ENCODE measurements around the gene PRDM2. TPM values are rescaled to one million over a fixed set of nuclear protein-coding genes. Genes with fewer than 3 reads are reported as not detected.

Gene PRDM2
- total RNA-seq, 1 donor from 2014 or later = 50.6 TPM

DNA sequence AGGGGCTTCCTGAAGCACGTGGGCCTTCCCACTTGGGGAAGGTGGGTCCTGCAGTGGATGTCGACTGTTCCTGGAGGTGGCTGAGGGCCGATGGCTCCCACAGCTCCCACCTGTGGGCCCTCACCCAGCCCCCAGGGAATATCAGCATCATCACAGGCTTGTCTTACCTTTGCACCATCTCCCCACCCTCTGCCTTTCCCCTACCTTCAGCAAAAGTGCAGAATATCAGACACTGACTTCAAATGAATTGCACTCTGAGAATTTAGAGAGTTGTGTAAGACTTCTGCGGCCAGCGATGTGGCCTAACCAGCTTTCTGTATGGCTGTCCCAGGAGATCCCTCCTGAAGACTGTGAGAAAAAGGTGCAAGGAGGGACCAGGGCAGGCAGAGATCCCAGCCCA, 105.4 kb downstream of the PRDM2 start:
- Histone ChIP-seq H3K27ac (no peak overlapping the region), H3K4me3 (no peak overlapping the region), H3K9me3 (no peaks in the 10 kb centered on the region), H3K36me3 (no peaks in the 10 kb centered on the region), H3K27me3 (ENCODE audit: low read depth) (no peaks in the 10 kb centered on the region), H3K4me1 (peaks cover 8% of the 10 kb centered on the region)
- ATAC-seq = no peak
- no peak for DNase-seq
- TF ChIP-seq, protein P1, sequence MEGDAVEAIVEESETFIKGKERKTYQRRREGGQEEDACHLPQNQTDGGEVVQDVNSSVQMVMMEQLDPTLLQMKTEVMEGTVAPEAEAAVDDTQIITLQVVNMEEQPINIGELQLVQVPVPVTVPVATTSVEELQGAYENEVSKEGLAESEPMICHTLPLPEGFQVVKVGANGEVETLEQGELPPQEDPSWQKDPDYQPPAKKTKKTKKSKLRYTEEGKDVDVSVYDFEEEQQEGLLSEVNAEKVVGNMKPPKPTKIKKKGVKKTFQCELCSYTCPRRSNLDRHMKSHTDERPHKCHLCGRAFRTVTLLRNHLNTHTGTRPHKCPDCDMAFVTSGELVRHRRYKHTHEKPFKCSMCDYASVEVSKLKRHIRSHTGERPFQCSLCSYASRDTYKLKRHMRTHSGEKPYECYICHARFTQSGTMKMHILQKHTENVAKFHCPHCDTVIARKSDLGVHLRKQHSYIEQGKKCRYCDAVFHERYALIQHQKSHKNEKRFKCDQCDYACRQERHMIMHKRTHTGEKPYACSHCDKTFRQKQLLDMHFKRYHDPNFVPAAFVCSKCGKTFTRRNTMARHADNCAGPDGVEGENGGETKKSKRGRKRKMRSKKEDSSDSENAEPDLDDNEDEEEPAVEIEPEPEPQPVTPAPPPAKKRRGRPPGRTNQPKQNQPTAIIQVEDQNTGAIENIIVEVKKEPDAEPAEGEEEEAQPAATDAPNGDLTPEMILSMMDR (IDR thresholded peaks at IDR 0.05) = no peak
- intact Hi-C loops (cut with DNase I) = no loop called here

DNA sequence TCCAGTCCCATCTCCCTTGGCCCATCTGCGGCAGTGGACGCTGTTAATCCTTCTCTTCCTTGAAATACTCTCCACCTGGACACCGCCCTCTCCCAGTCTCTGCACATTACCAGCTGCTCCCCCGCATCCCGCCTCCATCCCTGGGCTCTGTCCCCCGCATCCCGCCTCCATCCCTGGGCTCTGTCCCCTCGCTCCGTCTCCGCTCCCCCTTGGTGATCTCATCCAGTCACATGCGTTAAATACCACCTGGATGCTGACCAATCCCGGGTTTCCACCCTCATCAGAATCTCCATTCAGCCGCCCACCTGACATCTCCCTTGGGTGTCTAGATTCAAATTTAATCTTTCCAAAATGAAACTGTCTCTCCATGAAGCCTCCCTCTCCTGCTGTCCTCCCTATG, 106.1 kb downstream of the PRDM2 start:
- Histone ChIP-seq H3K27me3 (ENCODE audit: low read depth) (no peaks in the 10 kb centered on the region), H3K9me3 (no peaks in the 10 kb centered on the region), H3K27ac (no peak overlapping the region), H3K4me3 (no peak overlapping the region), H3K4me1 (peaks cover 4% of the 10 kb centered on the region), H3K36me3 (no peaks in the 10 kb centered on the region)
- DNase-seq (no peak), ATAC-seq (no peak)
- intact Hi-C loops (cut with DNase I) = no loop called here
- TF ChIP-seq, protein P1 (IDR thresholded peaks at IDR 0.05) = no peak

GRCh38 chr1:13807209-13807608, 107.2 kb downstream of the PRDM2 start:
- TF ChIP-seq, protein P1 (IDR thresholded peaks at IDR 0.05) = peak; percentile 20
- ATAC-seq (no peak), DNase-seq (no peak)
- no peak overlapping the region for H3K27ac ChIP-seq
- H3K27me3 ChIP-seq (ENCODE audit: low read depth) = no peaks in the 10 kb centered on the region
- no peaks in the 10 kb centered on the region for H3K9me3 ChIP-seq
- no peaks in the 10 kb centered on the region for H3K36me3 ChIP-seq
- no peaks in the 10 kb centered on the region for H3K4me1 ChIP-seq
- intact Hi-C loops (cut with DNase I) = no loop called here
- no peak overlapping the region for H3K4me3 ChIP-seq

- ATAC-seq = no peak
- no peaks in the 10 kb centered on the region for H3K27me3 ChIP-seq (ENCODE audit: low read depth)
- TF ChIP-seq, protein P1 (IDR thresholded peaks at IDR 0.05) = no peak
- H3K27ac ChIP-seq = no peak overlapping the region
- intact Hi-C loops (cut with DNase I) = no loop called here
- no peak for DNase-seq
- no peaks in the 10 kb centered on the region for H3K9me3 ChIP-seq
- no peaks in the 10 kb centered on the region for H3K4me1 ChIP-seq
- H3K36me3 ChIP-seq = no peaks in the 10 kb centered on the region
- H3K4me3 ChIP-seq = no peak overlapping the region
Observed at GRCh38 chr1:13808729-13809131, 108.7 kb downstream of the PRDM2 start.

DNA sequence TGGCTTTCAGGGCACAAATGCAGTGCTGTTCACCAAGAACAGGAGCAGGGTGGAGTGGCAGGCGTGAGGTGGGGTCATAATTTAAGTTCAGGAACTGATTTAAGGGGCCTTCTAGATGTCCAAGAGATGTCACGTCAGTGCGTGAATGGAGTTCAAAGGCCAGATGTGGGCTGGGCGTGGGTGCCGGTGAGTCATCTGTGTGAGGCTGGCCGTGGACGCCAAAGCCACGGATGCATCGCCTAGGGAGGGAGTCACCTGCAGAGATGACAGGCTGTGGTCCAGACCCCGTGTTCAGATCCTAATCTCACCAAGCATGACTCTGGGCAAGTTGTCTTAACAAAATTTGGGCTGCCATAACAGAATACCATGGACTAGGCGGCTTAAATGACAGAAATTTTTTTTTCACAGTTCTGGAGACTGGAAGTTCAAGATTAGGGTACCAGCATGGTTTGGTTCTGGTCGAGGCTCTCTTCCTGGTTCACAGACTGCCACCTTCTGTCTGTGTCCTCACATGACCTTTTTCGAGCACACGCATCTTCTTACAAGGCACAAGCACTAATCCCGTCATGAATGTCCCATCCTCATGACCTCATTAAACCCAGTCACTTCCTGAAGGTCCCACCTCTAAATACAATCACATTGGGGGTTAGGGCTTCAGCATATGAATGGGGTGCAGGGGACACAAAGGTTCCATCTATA, 109.6 kb downstream of the PRDM2 start:
- intact Hi-C loops (cut with DNase I) = no loop called here
- ATAC-seq (no peak), DNase-seq (no peak)
- H3K27me3 ChIP-seq (ENCODE audit: low read depth) = no peaks in the 10 kb centered on the region
- no peak overlapping the region for H3K4me3 ChIP-seq
- H3K4me1 ChIP-seq = no peaks in the 10 kb centered on the region
- H3K36me3 ChIP-seq = no peaks in the 10 kb centered on the region
- no peaks in the 10 kb centered on the region for H3K9me3 ChIP-seq
- no peak overlapping the region for H3K27ac ChIP-seq
- TF ChIP-seq, protein P1 (IDR thresholded peaks at IDR 0.05) = no peak
